Osteoblast (primary cell): ENCODE data around the gene NHLRC2. TPM values are rescaled to one million over a fixed set of nuclear protein-coding genes. Genes with fewer than 3 reads are reported as not detected.
A peak's percentile ranks its signal among the peaks of the same experiment; 100 is the strongest.

Experiments used
- DNase-seq: peaks from one replicate; pipeline ENCODE4 v3.0.0; 2011; ENCODE audit warnings: low spot score, mixed read lengths; ENCODE audit not compliant: insufficient read length; ENCODE audit errors: missing footprints
- H2AFZ ChIP-seq: 2 replicates; pipeline ENCODE4 v1.6.0; 2011; ENCODE audit warnings: mild to moderate bottlenecking, low read length
- H3K27ac ChIP-seq: 2 replicates; pipeline ENCODE4 v1.5.1; 2011; ENCODE audit warnings: mild to moderate bottlenecking, low read depth, low read length, moderate library complexity
- H3K27me3 ChIP-seq: 2 replicates; pipeline ENCODE4 v1.6.0; 2012; ENCODE audit warnings: mild to moderate bottlenecking, control low read depth, inconsistent platforms, low read length, moderate library complexity; ENCODE audit not compliant: insufficient read depth
- H3K36me3 ChIP-seq: 2 replicates; pipeline ENCODE4 v1.5.1; 2011; ENCODE audit warnings: mild to moderate bottlenecking, low read length, control low read depth, moderate library complexity; ENCODE audit not compliant: insufficient read depth
- H3K4me1 ChIP-seq: 2 replicates; pipeline ENCODE4 v1.5.1; 2011; ENCODE audit warnings: mild to moderate bottlenecking, low read length, control low read depth, moderate library complexity; ENCODE audit not compliant: insufficient read depth
- H3K4me2 ChIP-seq: 2 replicates; pipeline ENCODE4 v1.6.0; 2011; ENCODE audit warnings: mild to moderate bottlenecking, low read length; ENCODE audit not compliant: insufficient read depth
- H3K4me3 ChIP-seq: fragments of 200-600 bp; sonication (generic); 3 replicates; pipeline ENCODE4 v1.5.1; 2012; ENCODE audit warnings: mild to moderate bottlenecking, low read length, inconsistent platforms; ENCODE audit not compliant: insufficient read depth
- H3K79me2 ChIP-seq: 2 replicates; pipeline ENCODE4 v1.6.0; 2012; ENCODE audit warnings: mild to moderate bottlenecking, low read length, control low read depth, inconsistent platforms; ENCODE audit not compliant: insufficient read depth
- H3K9me3 ChIP-seq: 2 replicates; pipeline ENCODE4 v1.5.1; 2011; ENCODE audit warnings: low read depth, low read length, control low read depth
- H4K20me1 ChIP-seq: 2 replicates; pipeline ENCODE4 v1.6.0; 2012; ENCODE audit warnings: mild to moderate bottlenecking, low read length, control low read depth; ENCODE audit not compliant: insufficient read depth
- CTCF ChIP-seq: IDR thresholded peaks from 2 replicates; pipeline ENCODE4 v1.5.1; 2011; ENCODE audit warnings: mild to moderate bottlenecking, low read depth, low read length, moderate library complexity; ENCODE audit errors: extremely low read depth
- total RNA-seq: library from RNA; depleted of rRNA; stranded (reverse); fragments of >200 nt; gene quantifications from 2 replicates; pipeline ENCODE4 v1.2.3, GENCODE V29; 2012

NHLRC2 gene
- total RNA-seq, 1 donor, result 15.6 TPM

- no peak overlapping the region for H2AFZ ChIP-seq
- no peak overlapping the region for H3K4me3 ChIP-seq
- H3K27ac ChIP-seq, result no peak overlapping the region
- no peaks in the 10 kb centered on the region for H3K36me3 ChIP-seq
- peaks cover 9% of the 10 kb centered on the region for H3K4me1 ChIP-seq
- H3K4me2 ChIP-seq, result no peak overlapping the region
- H3K79me2 ChIP-seq, result no peaks in the 10 kb centered on the region
- H3K27me3 ChIP-seq, result no peaks in the 10 kb centered on the region
- no peak for TF ChIP-seq CTCF
- no peaks in the 10 kb centered on the region for H4K20me1 ChIP-seq
- H3K9me3 ChIP-seq, result no peaks in the 10 kb centered on the region
- DNase-seq, result no peak
These were observed 40.1 kb downstream of the NHLRC2 start for GRCh38 chr10:113894581-113894980.

- Histone ChIP-seq H3K79me2 (no peaks in the 10 kb centered on the region), H3K27ac (no peak overlapping the region), H3K36me3 (no peaks in the 10 kb centered on the region), H3K27me3 (no peaks in the 10 kb centered on the region), H2AFZ (no peak overlapping the region), H3K4me3 (no peak overlapping the region), H4K20me1 (no peaks in the 10 kb centered on the region), H3K4me1 (peaks cover 9% of the 10 kb centered on the region), H3K9me3 (no peaks in the 10 kb centered on the region), H3K4me2 (no peak overlapping the region)
- peak; percentile 31 for DNase-seq
- no peak for TF ChIP-seq CTCF
These were observed 40.6 kb downstream of the NHLRC2 start for GRCh38 chr10:113895018-113895417.

- no peak for TF ChIP-seq CTCF
- no peaks in the 10 kb centered on the region for H4K20me1 ChIP-seq
- no peak overlapping the region for H3K4me2 ChIP-seq
- no peak overlapping the region for H3K27ac ChIP-seq
- H3K27me3 ChIP-seq, result no peaks in the 10 kb centered on the region
- peaks cover 9% of the 10 kb centered on the region for H3K4me1 ChIP-seq
- H3K4me3 ChIP-seq, result no peak overlapping the region
- H3K79me2 ChIP-seq, result no peaks in the 10 kb centered on the region
- DNase-seq, result peak; percentile 30
- H2AFZ ChIP-seq, result no peak overlapping the region
- H3K36me3 ChIP-seq, result peaks cover 6% of the 10 kb centered on the region
- H3K9me3 ChIP-seq, result no peaks in the 10 kb centered on the region
These were observed 43.5 kb downstream of the NHLRC2 start for GRCh38 chr10:113897693-113898618.

GRCh38 chr10:113899952-113900598 is 45.6 kb downstream of the NHLRC2 start:
- no peak for TF ChIP-seq CTCF
- H2AFZ ChIP-seq, result no peak overlapping the region
- no peaks in the 10 kb centered on the region for H4K20me1 ChIP-seq
- peaks cover 3% of the 10 kb centered on the region for H3K4me1 ChIP-seq
- DNase-seq, result no peak
- H3K4me2 ChIP-seq, result no peak overlapping the region
- no peaks in the 10 kb centered on the region for H3K79me2 ChIP-seq
- no peak overlapping the region for H3K27ac ChIP-seq
- no peaks in the 10 kb centered on the region for H3K9me3 ChIP-seq
- H3K36me3 ChIP-seq, result peaks cover 13% of the 10 kb centered on the region
- H3K27me3 ChIP-seq, result no peaks in the 10 kb centered on the region
- no peak overlapping the region for H3K4me3 ChIP-seq
